NCI-H1417 treated with DMSO at 0.1 percent for 48 hours (cell line): ENCODE results near the gene GOLGA6L2.
"Not testable (repeated sequence)": the region's sequence is repeated elsewhere in the genome, so short reads cannot be mapped to it uniquely, and the experiment has no call there.

Source experiments
- DNase-seq: peaks from one replicate; lab custom pipeline; 2025; lab: John Stamatoyannopoulos, UW

The GOLGA6L2 gene

GRCh38 chr15:23447107-23447500 lies at the start of gene GOLGA6L2:
Gene GOLGA6L2 (minus strand): TSS chr15:23447243. CDS start chr15:23447181, 62 bp downstream.
- no peak for DNase-seq

- DNase-seq, result no peak
Observed at GRCh38 chr15:23484870-23485269, 37.8 kb upstream of the GOLGA6L2 start.

- no peak for DNase-seq
Observed at GRCh38 chr15:23483821-23484299, 36.8 kb upstream of the GOLGA6L2 start.

- no peak for DNase-seq
Observed at GRCh38 chr15:23482764-23483489, 35.9 kb upstream of the GOLGA6L2 start.

- no peak for DNase-seq
Observed at GRCh38 chr15:23482228-23482627, 35.2 kb upstream of the GOLGA6L2 start.

DNA sequence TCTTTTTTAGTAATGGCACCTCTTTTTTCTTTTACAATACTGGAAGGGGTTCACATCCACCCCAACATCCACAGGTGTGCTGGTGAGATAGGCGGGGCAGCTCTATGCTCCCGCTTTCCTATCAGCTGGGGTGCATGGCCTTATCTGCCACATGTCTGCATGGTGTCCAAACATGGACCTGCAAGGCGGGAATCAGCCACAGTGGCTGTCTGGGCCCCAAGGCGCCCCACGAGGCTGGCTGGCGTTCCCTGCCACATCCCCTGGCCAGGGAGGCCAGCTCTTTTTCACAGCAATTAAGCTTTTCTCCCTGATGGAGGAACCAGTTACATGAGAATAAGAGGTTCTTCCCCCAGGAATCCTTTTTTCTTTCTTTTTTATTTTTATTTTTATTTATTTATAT lies 30.9 kb upstream of the GOLGA6L2 start:
- no peak for DNase-seq

GRCh38 chr15:23472678-23473077 lies 25.6 kb upstream of the GOLGA6L2 start:
- no peak for DNase-seq

- no peak for DNase-seq
Observed at GRCh38 chr15:23472033-23472432, 25.0 kb upstream of the GOLGA6L2 start.

GRCh38 chr15:23467110-23467600 lies 20.1 kb upstream of the GOLGA6L2 start:
- DNase-seq, result no peak

DNA sequence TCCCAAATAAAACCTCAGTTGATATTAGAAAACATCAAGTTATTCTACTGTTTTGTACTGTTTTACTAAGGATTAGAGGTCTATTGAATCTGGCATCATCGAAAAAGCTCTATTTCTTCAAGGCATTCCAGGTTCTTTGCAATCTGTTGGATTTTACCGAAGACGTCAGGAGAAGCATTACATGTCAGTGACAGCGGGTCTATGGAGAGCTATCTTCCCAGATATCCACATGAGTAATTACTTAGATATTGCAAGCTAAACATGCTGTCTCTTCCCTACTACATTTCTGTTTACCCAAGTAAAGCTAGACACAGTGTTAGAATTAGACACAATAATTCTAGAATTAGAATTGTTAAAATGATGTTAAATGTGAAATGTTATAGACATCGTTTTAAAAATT lies 10.8 kb upstream of the GOLGA6L2 start:
- no peak for DNase-seq

GRCh38 chr15:23446215-23447106 lies 582 bp downstream of the GOLGA6L2 start:
- no peak for DNase-seq

DNA sequence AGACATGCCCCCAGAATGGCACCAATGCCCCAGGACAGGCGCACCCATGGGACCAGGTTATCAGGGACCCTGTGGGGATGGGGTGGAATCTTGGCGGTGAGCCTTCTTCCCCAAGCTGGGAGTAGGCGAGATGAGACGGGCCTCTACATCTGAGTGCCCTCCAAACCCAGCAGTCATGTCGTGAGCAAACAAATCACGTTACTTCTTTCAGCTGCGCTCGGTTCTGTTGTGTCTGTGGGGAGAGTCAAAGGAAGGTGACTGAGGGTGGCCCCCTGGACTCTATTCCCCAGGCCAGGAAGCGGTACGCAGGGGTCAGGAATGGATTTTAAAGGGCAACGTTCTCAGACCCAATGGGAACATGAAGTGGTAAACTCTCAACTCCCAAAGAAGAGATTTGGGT lies 2.8 kb downstream of the GOLGA6L2 start:
- DNase-seq, result no peak

DNA sequence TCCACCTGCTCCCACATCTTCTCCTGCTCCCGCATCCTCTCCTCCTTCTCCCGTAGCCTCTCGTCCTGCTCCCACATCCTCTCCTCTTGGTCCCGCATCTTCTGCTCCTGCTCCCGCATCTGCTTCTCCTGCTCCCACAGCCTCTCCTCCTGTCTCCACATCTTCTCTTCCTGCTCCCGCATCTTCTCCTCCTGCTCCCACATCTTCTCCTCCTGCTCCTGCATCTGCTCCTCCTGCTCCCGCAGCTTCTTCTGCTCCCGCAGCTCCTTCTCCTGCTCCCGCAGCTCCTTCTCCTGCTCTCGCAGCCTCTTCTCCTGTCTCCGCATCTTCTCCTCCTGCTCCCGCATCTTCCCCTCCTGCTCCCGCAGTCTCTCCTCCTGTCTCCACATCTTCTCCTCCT lies 5.8 kb downstream of the GOLGA6L2 start:
- DNase-seq, result no peak

GRCh38 chr15:23440596-23440995 lies 6.4 kb downstream of the GOLGA6L2 start:
- no peak for DNase-seq

DNA sequence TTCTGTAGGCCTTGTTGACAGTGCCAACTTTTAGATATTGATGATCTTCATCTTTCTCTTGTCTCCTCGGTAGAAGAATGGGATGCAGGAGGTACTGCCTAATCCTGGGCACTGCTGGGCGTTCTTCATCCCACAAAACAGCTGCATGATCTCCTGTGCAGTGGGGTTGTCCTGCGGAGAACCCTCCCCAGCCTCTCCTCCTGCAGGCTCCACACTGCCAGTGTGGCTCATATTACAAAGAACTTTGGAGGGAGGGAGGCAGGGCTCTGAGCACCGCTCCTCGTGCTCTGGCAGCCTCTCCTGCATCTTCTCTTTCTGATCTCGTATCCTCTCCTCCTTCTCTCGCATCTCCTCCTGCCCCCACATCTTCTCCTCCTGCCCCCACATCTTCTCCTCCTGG lies 7.5 kb downstream of the GOLGA6L2 start:
- no peak for DNase-seq

- DNase-seq, result no peak
Observed at GRCh38 chr15:23438816-23439466, 8.1 kb downstream of the GOLGA6L2 start.

- DNase-seq, result no peak
Observed at GRCh38 chr15:23437673-23438072, 9.4 kb downstream of the GOLGA6L2 start.

GRCh38 chr15:23437146-23437545 lies 9.9 kb downstream of the GOLGA6L2 start:
- no peak for DNase-seq

DNA sequence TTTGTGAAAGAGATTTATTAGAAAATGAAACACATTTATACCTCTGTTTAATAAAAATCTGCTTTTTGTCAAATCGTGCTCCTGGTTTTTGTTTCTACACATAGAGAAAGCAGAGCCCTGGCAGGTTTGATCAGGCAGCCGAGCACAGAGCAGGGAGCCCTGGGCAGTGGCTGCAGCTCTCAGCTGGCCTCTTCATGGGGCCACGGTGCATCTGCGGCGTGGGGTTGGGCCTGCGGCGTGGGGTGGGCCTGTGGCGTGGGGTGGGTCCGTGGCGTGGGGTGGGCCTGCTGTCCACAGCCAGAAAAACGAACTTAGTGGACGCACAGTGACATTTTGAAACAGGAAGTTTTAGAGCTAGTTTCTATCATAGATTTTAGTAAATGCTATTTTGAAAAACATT lies 10.6 kb downstream of the GOLGA6L2 start:
- DNase-seq, result no peak

- DNase-seq, result not testable (repeated sequence)
Observed at GRCh38 chr15:23434699-23435098, 12.3 kb downstream of the GOLGA6L2 start.

- not testable (repeated sequence) for DNase-seq
Observed at GRCh38 chr15:23425327-23425726, 21.7 kb downstream of the GOLGA6L2 start.
